ENCODE results near the gene CDYL.

The CDYL gene

GRCh38 chr6:4910037-4910760 is 134.0 kb downstream of the CDYL start:
- DNase-seq: no peak

GRCh38 chr6:4912559-4912958 is 136.4 kb downstream of the CDYL start:
- no peak for DNase-seq

- no peak for DNase-seq
Observed at GRCh38 chr6:4913705-4914419, 137.7 kb downstream of the CDYL start.

GRCh38 chr6:4914420-4915159 is 138.4 kb downstream of the CDYL start:
- no peak for DNase-seq

- no peak for DNase-seq
Observed at GRCh38 chr6:4916954-4917561, 140.9 kb downstream of the CDYL start.

GRCh38 chr6:4920914-4921410 is 144.8 kb downstream of the CDYL start:
- no peak for DNase-seq

- no peak for DNase-seq
Observed at GRCh38 chr6:4922488-4923037, 146.4 kb downstream of the CDYL start.

GRCh38 chr6:4923081-4923480 is 146.9 kb downstream of the CDYL start:
- peak; percentile 56 for DNase-seq

- DNase-seq: no peak
Observed at GRCh38 chr6:4924661-4925271, 148.6 kb downstream of the CDYL start.

GRCh38 chr6:4925580-4925979 is 149.4 kb downstream of the CDYL start:
- DNase-seq: no peak

GRCh38 chr6:4928426-4928825 is 152.2 kb downstream of the CDYL start:
- no peak for DNase-seq

- DNase-seq: no peak
Observed at GRCh38 chr6:4929097-4929718, 153.0 kb downstream of the CDYL start.

- DNase-seq: no peak
Observed at GRCh38 chr6:4930025-4930691, 154.0 kb downstream of the CDYL start.

- DNase-seq: peak; percentile 8
Observed at GRCh38 chr6:4931530-4932227, 155.5 kb downstream of the CDYL start.

- DNase-seq: no peak
Observed at GRCh38 chr6:4932228-4932903, 156.2 kb downstream of the CDYL start.

GRCh38 chr6:4935486-4935885 is 159.3 kb downstream of the CDYL start:
- DNase-seq: no peak

- no peak for DNase-seq
Observed at GRCh38 chr6:4935975-4936680, 159.9 kb downstream of the CDYL start.

- DNase-seq: peak; percentile 47
Observed at GRCh38 chr6:4936681-4937041, 160.5 kb downstream of the CDYL start.

GRCh38 chr6:4937414-4937813 is 161.2 kb downstream of the CDYL start:
- no peak for DNase-seq

- no peak for DNase-seq
Observed at GRCh38 chr6:4939241-4939640, 163.0 kb downstream of the CDYL start.
